Mesenchymal stem cell (in vitro differentiated cells and primary cell): Measurements from ENCODE around the gene ALOX5AP.
A peak's percentile ranks its signal among the peaks of the same experiment; 100 is the strongest.

Experiments
- DNase-seq: peaks from one replicate; pipeline ENCODE4 v3.0.0-alpha.2; 2013
- H2AFZ ChIP-seq: one replicate; pipeline ENCODE4 v1.6.1; 2013; ENCODE audit warnings: low read depth, mild to moderate bottlenecking, control low read depth, inconsistent platforms, low read length, moderate library complexity
- H2AK5ac ChIP-seq: 2 replicates; pipeline ENCODE4 v1.6.1; 2013; ENCODE audit warnings: low read length, moderate library complexity, mild to moderate bottlenecking, inconsistent platforms; ENCODE audit not compliant: severe bottlenecking
- H2BK120ac ChIP-seq: one replicate; pipeline ENCODE4 v1.6.1; 2013; ENCODE audit warnings: low read depth, mild to moderate bottlenecking, inconsistent platforms, low read length, moderate library complexity
- H2BK12ac ChIP-seq, 2 experiments: one replicate each; pipeline ENCODE4 v1.6.1; 2013; ENCODE audit warnings: inconsistent platforms in 2 of 2, low read length in 2 of 2, mild to moderate bottlenecking in 2 of 2, moderate library complexity in 2 of 2, control low read depth in 1 of 2
- H2BK15ac ChIP-seq: one replicate; pipeline ENCODE4 v1.6.1; 2013; ENCODE audit warnings: mild to moderate bottlenecking, low read depth, inconsistent platforms; ENCODE audit not compliant: poor library complexity, severe bottlenecking
- H2BK5ac ChIP-seq: 2 replicates; pipeline ENCODE4 v1.6.1; 2013; ENCODE audit warnings: low read depth, mild to moderate bottlenecking, low read length, control low read depth, inconsistent platforms; ENCODE audit not compliant: poor library complexity, severe bottlenecking
- H3K14ac ChIP-seq, 2 experiments: one replicate each; pipeline ENCODE4 v1.6.1; 2013; ENCODE audit warnings: inconsistent platforms in 2 of 2, low read length in 2 of 2, control low read depth in 1 of 2, mild to moderate bottlenecking in 1 of 2, moderate library complexity in 1 of 2
- H3K18ac ChIP-seq, 2 experiments: one replicate each; pipeline ENCODE4 v1.6.1; 2013; ENCODE audit warnings: inconsistent platforms in 2 of 2, low read length in 2 of 2, control low read depth in 1 of 2, low read depth in 1 of 2, mild to moderate bottlenecking in 1 of 2
- H3K23ac ChIP-seq, 2 experiments: one replicate each; pipeline ENCODE4 v1.6.1; 2013; ENCODE audit warnings: inconsistent platforms in 2 of 2, low read length in 2 of 2, mild to moderate bottlenecking in 2 of 2, moderate library complexity in 2 of 2, control low read depth in 1 of 2
- H3K27ac ChIP-seq: 2 replicates; pipeline ENCODE4 v1.5.1; 2013; ENCODE audit warnings: mild to moderate bottlenecking, moderate library complexity, low read length, control low read depth, inconsistent platforms; ENCODE audit not compliant: poor library complexity, severe bottlenecking
- H3K27me3 ChIP-seq, 2 experiments: 2 replicates each; pipeline versions ENCODE4 v1.6.1 to v1.7.0; 2013; ENCODE audit warnings: low read length in 2 of 2, mild to moderate bottlenecking in 2 of 2, moderate library complexity in 2 of 2, control low read depth in 1 of 2, inconsistent platforms in 1 of 2; ENCODE audit not compliant: control insufficient read depth in 1 of 2, insufficient read depth in 1 of 2
- H3K36me3 ChIP-seq, 2 experiments: 2 replicates each; pipeline versions ENCODE4 v1.6.1 to v1.7.0; 2013; ENCODE audit warnings: low read length in 2 of 2, control low read depth in 1 of 2, inconsistent platforms in 1 of 2, low read depth in 1 of 2, mild to moderate bottlenecking in 1 of 2; ENCODE audit not compliant: insufficient read depth in 2 of 2, control insufficient read depth in 1 of 2
- H3K4ac ChIP-seq, 2 experiments: one replicate each; pipeline ENCODE4 v1.6.1; 2013; ENCODE audit warnings: inconsistent platforms in 2 of 2, low read length in 2 of 2, mild to moderate bottlenecking in 2 of 2, moderate library complexity in 2 of 2, control low read depth in 1 of 2, low read depth in 1 of 2
- H3K4me1 ChIP-seq: 2 replicates; pipeline ENCODE4 v1.6.1; 2013; ENCODE audit warnings: low read depth, low read length, control low read depth; ENCODE audit not compliant: control insufficient read depth, insufficient read depth
- H3K4me2 ChIP-seq: 2 replicates; pipeline ENCODE4 v1.6.1; 2013; ENCODE audit warnings: low read length, mild to moderate bottlenecking, inconsistent platforms; ENCODE audit not compliant: poor library complexity, severe bottlenecking
- H3K4me3 ChIP-seq, 2 experiments: 2 replicates each; pipeline versions ENCODE4 v1.5.1 to v1.7.0; 2013; ENCODE audit warnings: low read length in 2 of 2, mild to moderate bottlenecking in 2 of 2, control low read depth in 1 of 2, low read depth in 1 of 2; ENCODE audit not compliant: insufficient read depth in 1 of 2
- H3K79me1 ChIP-seq: replicated peaks from 2 replicates; pipeline ENCODE4 v1.6.1; 2013; ENCODE audit warnings: mild to moderate bottlenecking, control low read depth, low read length, inconsistent platforms; ENCODE audit not compliant: poor library complexity, severe bottlenecking
- H3K9ac ChIP-seq: 2 replicates; pipeline ENCODE4 v1.7.0; 2013; ENCODE audit warnings: mild to moderate bottlenecking, low read length, moderate library complexity
- H3K9me3 ChIP-seq: 2 replicates; pipeline ENCODE4 v1.7.0; 2013; ENCODE audit warnings: mild to moderate bottlenecking, low read length; ENCODE audit not compliant: control insufficient read depth
- H4K8ac ChIP-seq: one replicate; pipeline ENCODE4 v1.6.1; 2013; ENCODE audit warnings: inconsistent platforms, mild to moderate bottlenecking, low read length, moderate library complexity
- H4K91ac ChIP-seq: one replicate; pipeline ENCODE4 v1.6.1; 2013; ENCODE audit warnings: mild to moderate bottlenecking, low read length, inconsistent platforms
- WGBS: methylation state at CpG from one replicate; pipeline ENCODE4 v1.1.7; 2013; ENCODE audit warnings: mixed read lengths; 5-methylcytosine and 5-hydroxymethylcytosine counted together

Gene ALOX5AP

DNA sequence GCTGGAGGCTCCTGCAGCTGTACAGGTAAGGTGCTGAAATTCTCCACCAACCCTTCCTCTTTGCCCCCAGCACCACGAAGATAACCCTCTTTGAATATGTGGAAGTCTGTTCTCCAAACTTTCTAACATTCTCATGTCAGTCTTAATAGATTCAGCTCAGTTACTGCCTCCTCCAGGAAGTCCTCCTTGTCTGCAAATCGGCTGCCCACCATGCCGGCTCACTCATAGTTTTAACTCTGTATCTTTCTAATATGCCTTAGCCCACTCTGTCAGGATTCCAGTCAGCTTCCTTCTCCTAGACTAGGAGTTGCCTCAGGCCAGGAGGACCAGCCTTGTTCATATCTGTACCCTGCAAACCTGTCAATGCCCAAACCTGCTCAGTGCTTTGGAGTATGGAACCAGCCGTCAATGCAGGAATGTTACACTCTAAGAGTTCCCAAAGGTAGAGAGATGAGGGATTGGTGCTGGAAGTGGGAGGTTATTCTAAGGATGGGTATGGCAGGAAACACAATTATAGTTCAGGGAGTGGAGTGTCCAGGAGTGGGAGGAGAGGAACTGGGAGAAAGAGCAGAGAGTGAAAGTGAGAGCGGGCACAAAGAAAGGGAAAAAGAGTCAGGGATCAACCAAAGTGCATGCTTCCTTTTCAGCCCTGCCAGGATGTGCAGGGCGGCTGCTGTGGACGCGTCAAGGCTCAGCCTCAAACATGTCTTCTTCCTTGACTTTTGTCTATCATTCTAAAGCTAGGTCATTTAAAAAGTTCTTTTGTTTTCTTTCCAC lies 38.0 kb upstream of the ALOX5AP start:
- peaks cover 6% of the 10 kb centered on the region for H3K4me1 ChIP-seq
- H3K14ac ChIP-seq, result no peak overlapping the region
- H3K4me3 ChIP-seq, result peak overlapping the region in 1 of 2 experiments; percentile 66
- no peak overlapping the region for H2BK15ac ChIP-seq
- DNase-seq, result no peak
- 91% methylated on average over 8 of the region's 8 CpGs for WGBS
- peak overlapping the region; percentile 87 for H3K9ac ChIP-seq
- H2AFZ ChIP-seq, result no peak overlapping the region
- H4K8ac ChIP-seq, result no peak overlapping the region
- no peaks in the 10 kb centered on the region for H3K9me3 ChIP-seq
- H3K36me3 ChIP-seq, result no peaks in the 10 kb centered on the region
- H3K4ac ChIP-seq, result peak overlapping the region; percentile 10 to 50
- no peak overlapping the region for H2BK5ac ChIP-seq
- peak overlapping the region; percentile 48 to 84 for H3K18ac ChIP-seq
- H3K27me3 ChIP-seq, result no peaks in the 10 kb centered on the region
- no peak overlapping the region for H3K23ac ChIP-seq
- peak overlapping the region; percentile 17 to 72 for H2BK12ac ChIP-seq
- H3K4me2 ChIP-seq, result no peak overlapping the region
- H3K79me1 ChIP-seq, result no peaks in the 10 kb centered on the region
- peak overlapping the region; percentile 43 for H2AK5ac ChIP-seq
- no peak overlapping the region for H4K91ac ChIP-seq
- H3K27ac ChIP-seq, result no peak overlapping the region
- no peak overlapping the region for H2BK120ac ChIP-seq

DNA sequence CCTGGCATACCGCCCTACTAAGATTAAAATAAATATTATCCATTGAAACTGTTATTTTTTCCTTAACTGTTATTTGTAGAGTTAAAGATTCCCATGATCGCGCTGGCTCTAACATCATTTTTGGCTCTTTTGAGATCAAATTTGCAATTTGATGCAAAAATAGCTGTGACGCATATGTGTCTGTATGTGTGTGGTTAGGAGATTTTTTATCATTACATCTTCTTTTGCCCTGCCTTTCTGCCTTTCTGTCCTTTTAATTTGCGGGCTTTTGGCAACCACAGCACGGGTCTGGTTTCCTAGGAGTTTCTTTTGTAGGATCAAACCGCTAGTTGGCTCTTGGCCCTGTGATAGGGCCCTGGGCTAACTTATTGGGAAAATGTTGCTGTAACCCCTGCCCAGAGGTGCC lies 37.3 kb upstream of the ALOX5AP start:
- Histone ChIP-seq H3K4me1 (peaks cover 6% of the 10 kb centered on the region), H2AK5ac (no peak overlapping the region), H4K91ac (no peak overlapping the region), H2BK12ac (no peak overlapping the region), H3K79me1 (no peaks in the 10 kb centered on the region), H2BK5ac (no peak overlapping the region), H3K4ac (no peak overlapping the region), H3K36me3 (no peaks in the 10 kb centered on the region), H3K27ac (no peak overlapping the region), H3K4me2 (no peak overlapping the region), H3K18ac (no peak overlapping the region), H2BK15ac (no peak overlapping the region), H3K9ac (peak overlapping the region; percentile 87), H2AFZ (no peak overlapping the region), H4K8ac (peak overlapping the region; percentile 20), H3K23ac (no peak overlapping the region), H3K14ac (no peak overlapping the region), H3K4me3 (peak overlapping the region in 1 of 2 experiments; percentile 66), H3K9me3 (no peaks in the 10 kb centered on the region), H3K27me3 (no peaks in the 10 kb centered on the region), H2BK120ac (no peak overlapping the region)
- no peak for DNase-seq
- 95% methylated on average over 6 of the region's 7 CpGs for WGBS

DNA sequence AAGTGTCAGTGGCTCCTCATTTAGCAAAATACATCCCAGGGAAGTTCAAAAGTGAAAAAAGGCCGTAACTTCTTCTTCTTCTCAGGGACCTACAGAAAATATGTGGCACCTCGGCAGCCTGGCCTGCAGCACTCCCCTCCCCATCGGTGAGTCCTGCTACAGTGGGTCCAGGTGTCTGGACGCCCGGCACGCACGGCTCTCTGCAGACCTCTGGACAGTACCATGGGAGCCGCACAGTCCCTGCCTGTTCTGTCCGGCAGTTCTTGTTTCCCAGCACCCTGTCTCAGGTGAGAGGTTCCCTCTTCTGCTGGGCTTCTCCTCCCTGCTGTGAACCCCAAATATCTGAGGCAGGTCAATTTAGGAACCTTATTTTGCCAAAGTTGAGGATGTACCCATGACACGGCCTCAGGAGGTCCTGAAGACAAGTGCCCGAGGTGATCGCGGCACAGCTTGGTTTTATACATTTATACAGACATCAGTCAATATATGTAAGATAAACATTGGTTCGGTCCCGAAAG lies 36.8 kb upstream of the ALOX5AP start:
- no peak overlapping the region for H2BK15ac ChIP-seq
- no peaks in the 10 kb centered on the region for H3K79me1 ChIP-seq
- H3K23ac ChIP-seq, result no peak overlapping the region
- H3K27me3 ChIP-seq, result no peaks in the 10 kb centered on the region
- H3K18ac ChIP-seq, result no peak overlapping the region
- peaks cover 6% of the 10 kb centered on the region for H3K4me1 ChIP-seq
- no peak overlapping the region for H2BK120ac ChIP-seq
- H3K36me3 ChIP-seq, result no peaks in the 10 kb centered on the region
- H3K4me2 ChIP-seq, result no peak overlapping the region
- H3K4ac ChIP-seq, result no peak overlapping the region
- H2BK5ac ChIP-seq, result no peak overlapping the region
- 89% methylated on average over 12 of the region's 15 CpGs for WGBS
- no peaks in the 10 kb centered on the region for H3K9me3 ChIP-seq
- H2AK5ac ChIP-seq, result no peak overlapping the region
- H2BK12ac ChIP-seq, result peak overlapping the region in 1 of 2 experiments; percentile 61
- H3K9ac ChIP-seq, result peak overlapping the region; percentile 87
- no peak overlapping the region for H4K91ac ChIP-seq
- no peak overlapping the region for H4K8ac ChIP-seq
- no peak for DNase-seq
- no peak overlapping the region for H3K27ac ChIP-seq
- no peak overlapping the region for H3K14ac ChIP-seq
- no peak overlapping the region for H2AFZ ChIP-seq
- H3K4me3 ChIP-seq, result no peak overlapping the region

DNA sequence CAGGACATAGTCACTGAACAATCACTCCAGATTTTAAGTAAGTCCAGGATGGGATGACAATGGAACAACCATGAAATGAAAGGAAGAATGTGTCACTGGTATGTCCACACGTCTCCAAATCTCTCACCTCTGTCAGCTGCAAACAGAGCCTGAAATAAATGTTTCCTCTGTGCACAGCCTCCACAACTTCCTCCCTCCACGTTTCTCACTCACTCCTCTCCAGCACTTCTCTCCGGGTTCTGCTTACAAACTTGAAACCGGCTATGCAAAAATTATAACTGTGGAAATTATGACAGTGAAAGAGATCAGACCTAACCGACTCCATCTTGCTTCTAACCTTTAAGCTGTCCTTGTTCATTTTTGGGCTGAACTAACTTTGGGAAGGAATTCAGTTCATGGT lies 35.0 kb upstream of the ALOX5AP start:
- no peak overlapping the region for H4K8ac ChIP-seq
- H4K91ac ChIP-seq, result no peak overlapping the region
- no peaks in the 10 kb centered on the region for H3K9me3 ChIP-seq
- no peak overlapping the region for H3K4me3 ChIP-seq
- H3K4me1 ChIP-seq, result peaks cover 6% of the 10 kb centered on the region
- H3K4ac ChIP-seq, result no peak overlapping the region
- no peak overlapping the region for H2BK5ac ChIP-seq
- no peak overlapping the region for H2AFZ ChIP-seq
- WGBS, result 44% methylated on average over 1 of the region's 5 CpGs
- H2BK120ac ChIP-seq, result no peak overlapping the region
- H3K4me2 ChIP-seq, result no peak overlapping the region
- H3K27me3 ChIP-seq, result no peaks in the 10 kb centered on the region
- H3K36me3 ChIP-seq, result no peaks in the 10 kb centered on the region
- H3K23ac ChIP-seq, result no peak overlapping the region
- H3K27ac ChIP-seq, result no peak overlapping the region
- no peak overlapping the region for H2AK5ac ChIP-seq
- DNase-seq, result no peak
- H2BK15ac ChIP-seq, result no peak overlapping the region
- H3K18ac ChIP-seq, result no peak overlapping the region
- H3K79me1 ChIP-seq, result no peaks in the 10 kb centered on the region
- no peak overlapping the region for H2BK12ac ChIP-seq
- no peak overlapping the region for H3K14ac ChIP-seq
- no peak overlapping the region for H3K9ac ChIP-seq
